Right lobe of liver (tissue), 6 donors: ENCODE data around the gene KDM4C. TPM values are rescaled to one million over a fixed set of nuclear protein-coding genes. Genes with fewer than 3 reads are reported as not detected.

ENCODE experiments used
- ATAC-seq, 4 donors: fragments of 200-7000 bp; cut with Tn5 transposase; one replicate each; pipeline ENCODE4 v1.9.1; 2020; ENCODE audit warnings: mild to moderate bottlenecking in 4 of 4, moderate library complexity in 4 of 4
- DNase-seq, 3 donors: peaks; one replicate each; pipeline ENCODE4 v3.0.0-alpha.2; 2020
- H3K27ac ChIP-seq, 3 donors: fragments of 200-600 bp; one replicate each; pipeline ENCODE4 v1.8.0; 2022
- H3K27me3 ChIP-seq, 2 donors: fragments of 200-600 bp; one replicate each; pipeline ENCODE4 v1.8.0; 2022
- H3K36me3 ChIP-seq, 4 donors: fragments of 200-600 bp; sonication (generic) in 1 of 4; one replicate each; pipeline versions ENCODE4 v1.5.1 to v1.8.0; 2017 to 2022; ENCODE audit warnings: control low read depth in 1 of 4
- H3K4me1 ChIP-seq, 4 donors: fragments of 200-600 bp; sonication (generic) in 1 of 4; one replicate each; pipeline versions ENCODE4 v1.5.1 to v1.8.0; 2017 to 2022; ENCODE audit warnings: control low read depth in 1 of 4
- H3K4me3 ChIP-seq, 3 donors: fragments of 200-600 bp; one replicate each; pipeline ENCODE4 v1.8.0; 2022
- H3K9me3 ChIP-seq, 4 donors: fragments of 200-600 bp; sonication (generic) in 1 of 4; one replicate each; pipeline versions ENCODE4 v1.5.1 to v1.8.0; 2017 to 2022; ENCODE audit warnings: control low read depth in 1 of 4
- CTCF ChIP-seq, 4 donors: fragments of 200-600 bp in 3 of 4; fragments of 450-650 bp in 1 of 4; IDR thresholded peaks; one replicate each; pipeline versions ENCODE4 v1.5.1 to v1.8.0; 2016 to 2022; ENCODE audit warnings: antibody characterized with exemption in 4 of 4, mild to moderate bottlenecking in 2 of 4
- POLR2A ChIP-seq: fragments of 450-650 bp; IDR thresholded peaks from one replicate; pipeline ENCODE4 v1.6.1; 2017; ENCODE audit warnings: antibody characterized with exemption, mild to moderate bottlenecking
- WGBS: methylation state at CpG from one replicate; pipeline ENCODE4 v1.1.6; 2018; ENCODE audit warnings: low coverage, low lambda C conversion rate; ENCODE audit not compliant: insufficient coverage; ENCODE audit errors: missing lambda C conversion rate; 5-methylcytosine and 5-hydroxymethylcytosine counted together
- intact Hi-C, 2 donors: fragments of 100-400 bp; cut with DNase I; formaldehyde crosslinking; loops; one replicate each; pipeline versions ENCODE4 v1.11.2 to v1.14.1; 2022
- total RNA-seq, 6 experiments: library from RNA; depleted of rRNA in 2 of 6; stranded (reverse); fragments of >200 nt in 2 of 6; fragmentation: NEBNext Ultra II Directional in 3 of 6; extraction: Animal tissue kit (Norgen Biotek cat#: 25700) in 3 of 6; gene quantifications; one replicate each; pipeline versions ENCODE4 v1.1.0 to v1.2.4, GENCODE V29; 2016 to 2023
- donor health status: DM: no; HTN: yes; CAD: no.
- donor health status: DM: no; HTN: no; CAD: no.
- donor health status: DM: no; HTN: no; CAD: no.
- donor health status: DM: no; HTN: yes; CAD: no.
- donor health status: DM: no; HTN: yes; CAD: no.

KDM4C gene
- total RNA-seq, 6 experiments from 2014 or later = 14.1 to 20.9 (median 15.3) TPM

DNA sequence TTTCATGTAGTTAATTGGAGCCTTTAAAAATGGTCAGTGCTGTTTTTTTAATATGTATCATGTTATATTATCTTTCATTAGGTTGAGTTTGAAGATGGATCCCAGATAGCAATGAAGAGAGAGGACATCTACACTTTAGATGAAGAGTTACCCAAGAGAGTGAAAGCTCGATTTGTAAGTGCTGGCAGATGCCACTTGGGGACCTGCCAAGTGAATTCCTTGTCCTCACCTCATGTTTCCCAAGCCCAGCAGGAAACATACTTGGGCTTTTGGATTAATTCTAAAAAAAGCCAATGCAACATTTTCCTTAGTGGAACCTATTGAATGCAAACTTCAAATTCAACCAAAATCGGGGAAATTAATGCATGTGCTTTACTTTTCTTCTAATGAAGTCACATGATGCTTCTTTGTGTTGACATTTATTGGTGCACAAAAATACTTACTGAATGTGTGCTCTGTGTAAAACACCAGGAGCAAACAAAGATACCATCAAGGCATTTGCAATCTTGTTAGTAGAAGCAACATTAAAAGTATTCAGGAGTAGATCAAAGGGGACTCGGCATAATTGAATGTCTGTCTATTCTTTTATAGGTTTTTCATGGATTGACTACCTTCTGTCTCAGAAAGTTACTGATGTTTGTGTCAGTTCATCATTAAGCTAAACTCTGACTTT, 412.1 kb downstream of the KDM4C start:
- Histone ChIP-seq H3K9me3 (no peaks in the 10 kb centered on the region), H3K4me3 (no peak overlapping the region), H3K36me3 (peaks cover 0 to 19% (median 2%) of the 10 kb centered on the region in 4 donors), H3K27me3 (no peaks in the 10 kb centered on the region), H3K27ac (no peak overlapping the region), H3K4me1 (no peaks in the 10 kb centered on the region)
- WGBS = 69% methylated on average over 3 of the region's 3 CpGs
- intact Hi-C loops = no loop called here
- ATAC-seq (peak in 2 of 4 donors; percentile 48 to 70), DNase-seq (no peak)
- TF ChIP-seq POLR2A = no peak
- TF ChIP-seq CTCF (IDR thresholded peaks at IDR 0.05) = no peak

- DNase-seq (no peak), ATAC-seq (no peak)
- Histone ChIP-seq H3K27ac (no peak overlapping the region), H3K4me1 (no peaks in the 10 kb centered on the region), H3K27me3 (no peaks in the 10 kb centered on the region), H3K4me3 (no peak overlapping the region), H3K36me3 (peaks cover 0 to 12% (median 2%) of the 10 kb centered on the region in 4 donors), H3K9me3 (no peaks in the 10 kb centered on the region)
- no peak for TF ChIP-seq CTCF (IDR thresholded peaks at IDR 0.05)
- no peak for TF ChIP-seq POLR2A
- 94% methylated on average over 10 of the region's 10 CpGs for WGBS
- intact Hi-C loops = no loop called here
These were observed 413.8 kb downstream of the KDM4C start for GRCh38 chr9:7171396-7172153.

GRCh38 chr9:7172154-7173115, 414.7 kb downstream of the KDM4C start:
- 80% methylated on average over 11 of the region's 11 CpGs for WGBS
- intact Hi-C loops = no loop called here
- no peaks in the 10 kb centered on the region for H3K4me1 ChIP-seq
- no peak for DNase-seq
- H3K27ac ChIP-seq = no peak overlapping the region
- TF ChIP-seq POLR2A = no peak
- no peak for TF ChIP-seq CTCF (IDR thresholded peaks at IDR 0.05)
- no peaks in the 10 kb centered on the region for H3K9me3 ChIP-seq
- no peak overlapping the region for H3K4me3 ChIP-seq
- ATAC-seq = peak in 1 of 4 donors; percentile 19
- peaks cover 0 to 12% (median 2%) of the 10 kb centered on the region in 4 donors for H3K36me3 ChIP-seq
- H3K27me3 ChIP-seq = no peaks in the 10 kb centered on the region

DNA sequence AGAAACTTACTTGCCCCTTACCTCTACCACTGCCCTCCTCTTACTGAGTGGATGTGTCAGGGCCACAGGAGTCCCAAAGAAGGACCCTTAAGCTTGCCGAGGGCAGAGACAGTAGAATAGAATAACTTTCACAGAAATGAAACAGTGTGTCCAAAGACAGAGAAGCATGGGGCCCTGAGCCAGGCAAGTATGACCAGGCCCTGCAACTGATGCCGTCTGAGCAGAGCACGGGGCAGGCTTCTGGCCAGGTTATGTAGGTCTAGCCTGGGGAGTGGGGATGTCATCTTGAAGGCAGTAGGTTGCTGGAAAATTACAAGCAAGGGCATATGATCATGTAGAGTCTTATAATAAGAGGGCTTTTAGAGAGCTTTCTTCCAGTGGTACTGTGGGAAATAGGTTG, 415.4 kb downstream of the KDM4C start:
- intact Hi-C loops = no loop called here
- no peaks in the 10 kb centered on the region for H3K27me3 ChIP-seq
- DNase-seq (no peak), ATAC-seq (no peak)
- 97% methylated on average over 3 of the region's 3 CpGs for WGBS
- TF ChIP-seq POLR2A (no peak), CTCF (IDR thresholded peaks at IDR 0.05) (no peak)
- H3K4me3 ChIP-seq = no peak overlapping the region
- H3K36me3 ChIP-seq = peaks cover 0 to 12% (median 2%) of the 10 kb centered on the region in 4 donors
- no peaks in the 10 kb centered on the region for H3K4me1 ChIP-seq
- no peak overlapping the region for H3K27ac ChIP-seq
- H3K9me3 ChIP-seq = no peaks in the 10 kb centered on the region
